HG03460 (cell line): Measurements from ENCODE around the gene RWDD3.

ENCODE experiments used
- ATAC-seq: cut with Tn5 transposase; IDR thresholded peaks from one replicate; pipeline ENCODE4 v1.9.1; 2021; ENCODE audit not compliant: unreplicated experiment

RWDD3 gene

DNA sequence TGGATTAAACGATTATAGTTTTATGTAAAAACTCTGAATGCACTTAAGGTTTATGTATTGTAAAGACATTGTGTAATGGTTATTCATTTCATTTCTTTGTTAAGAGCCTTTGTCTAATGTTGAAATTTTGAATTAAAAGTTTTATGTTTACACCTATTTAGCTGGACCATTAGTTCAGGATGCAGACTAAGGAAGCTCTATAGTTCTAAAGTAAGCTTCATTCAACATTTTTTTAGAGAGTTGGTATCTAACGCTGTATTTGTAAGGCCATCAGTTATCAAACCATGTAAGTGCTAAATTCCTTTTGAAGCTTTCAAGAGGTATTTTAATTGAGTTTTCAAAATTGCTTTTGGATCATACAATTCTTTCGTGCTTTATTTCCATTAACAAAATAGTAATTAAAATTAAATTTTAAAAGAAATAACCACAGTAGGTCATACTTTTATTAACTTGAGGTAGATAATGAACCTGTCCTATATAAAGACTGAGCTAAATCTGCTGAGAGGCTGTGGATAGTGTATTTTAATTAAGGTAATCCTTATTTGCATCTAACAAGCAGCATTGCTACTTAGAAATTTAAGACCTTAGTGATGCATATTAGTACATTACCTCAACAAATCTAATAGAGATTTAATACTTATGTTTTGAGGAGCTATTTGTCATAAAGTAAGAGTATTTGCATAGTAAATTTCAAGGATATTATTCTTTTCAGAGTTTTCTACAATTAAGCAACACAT is 47.9 kb downstream of the RWDD3 start:
- no peak for ATAC-seq

DNA sequence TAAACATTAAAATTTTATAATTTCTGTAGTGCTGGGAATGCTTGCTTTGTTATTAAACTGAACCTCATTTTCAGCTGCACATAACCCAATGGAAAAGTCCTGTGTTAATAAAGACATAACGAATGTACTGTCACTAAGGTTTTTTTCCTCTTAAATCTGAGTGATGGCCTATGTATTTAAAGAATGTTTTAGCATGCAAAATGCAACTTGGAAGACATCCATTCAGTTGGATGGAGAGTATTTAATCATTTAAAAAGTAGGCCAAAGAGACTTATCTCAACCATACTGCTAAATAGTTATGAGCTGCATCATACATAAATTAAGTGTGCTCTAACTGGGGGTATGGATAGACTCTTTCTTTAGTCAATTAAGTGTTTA is 48.5 kb downstream of the RWDD3 start:
- no peak for ATAC-seq

- ATAC-seq, result no peak
Observed at GRCh38 chr1:95284420-95284819, 50.4 kb downstream of the RWDD3 start.

GRCh38 chr1:95286479-95286878 is 52.5 kb downstream of the RWDD3 start:
- no peak for ATAC-seq

DNA sequence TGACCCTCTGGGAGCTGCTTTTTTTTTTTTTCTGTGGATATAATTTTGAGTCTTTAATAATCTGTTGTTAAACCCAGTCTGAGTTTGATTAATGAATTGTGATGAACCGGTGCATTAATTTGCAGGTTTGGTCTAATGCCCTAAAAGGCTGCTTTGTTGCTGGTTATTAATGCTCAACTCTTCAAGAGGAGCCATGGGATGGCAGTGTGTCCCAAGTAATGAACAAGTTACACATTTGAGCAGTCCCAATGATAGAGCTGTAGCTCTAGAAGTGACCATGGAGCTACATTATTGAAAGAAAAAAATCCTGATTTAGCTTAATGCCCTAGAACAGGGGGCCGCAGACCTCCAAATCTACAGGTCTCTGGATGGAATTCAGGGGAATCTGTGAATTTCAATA is 53.1 kb downstream of the RWDD3 start:
- no peak for ATAC-seq

- ATAC-seq, result no peak
Observed at GRCh38 chr1:95287825-95288224, 53.8 kb downstream of the RWDD3 start.
